Gastrocnemius medialis (tissue), 4 donors: ENCODE measurements around the gene ZNF865. TPM values are rescaled to one million over a fixed set of nuclear protein-coding genes. Genes with fewer than 3 reads are reported as not detected.

Experiments
- ATAC-seq, 2 donors: fragments of 150-250 bp; one replicate each; pipeline ENCODE4 v1.9.1; 2016
- DNase-seq, 2 donors: peaks; one replicate each; pipeline ENCODE4 v3.0.0-alpha.2; 2019
- H3K27ac ChIP-seq, 4 donors: fragments of 200-600 bp; sonication (generic); 1 replicate in 1 of 4; 2 replicates in 3 of 4; pipeline ENCODE4 v1.5.1; 2016 to 2018; ENCODE audit warnings: mild to moderate bottlenecking in 2 of 4, moderate library complexity in 1 of 4
- H3K27me3 ChIP-seq, 3 donors: fragments of 200-600 bp; sonication (generic) in 2 of 3; 1 replicate in 1 of 3; 2 replicates in 2 of 3; pipeline versions ENCODE4 v1.5.1 to v1.6.0; 2016 to 2019; ENCODE audit warnings: mild to moderate bottlenecking in 1 of 3, moderate library complexity in 1 of 3
- H3K36me3 ChIP-seq, 2 donors: fragments of 200-600 bp; sonication (generic) in 1 of 2; one replicate each; pipeline ENCODE4 v1.5.1; 2017 to 2018
- H3K4me1 ChIP-seq, 2 donors: fragments of 200-600 bp; sonication (generic) in 1 of 2; one replicate each; pipeline ENCODE4 v1.5.1; 2016 to 2017; ENCODE audit warnings: mild to moderate bottlenecking in 2 of 2
- H3K4me3 ChIP-seq, 4 donors: fragments of 200-600 bp; sonication (generic) in 3 of 4; 1 replicate in 1 of 4; 2 replicates in 3 of 4; pipeline ENCODE4 v1.5.1; 2016 to 2019; ENCODE audit warnings: mild to moderate bottlenecking in 2 of 4
- H3K9me3 ChIP-seq, 3 donors: fragments of 200-600 bp; sonication (generic) in 2 of 3; 1 replicate in 1 of 3; 2 replicates in 2 of 3; pipeline ENCODE4 v1.5.1; 2016 to 2019
- POLR2A ChIP-seq, 2 donors: fragments of 450-650 bp; IDR thresholded peaks; one replicate each; pipeline ENCODE4 v1.6.1; 2017; ENCODE audit warnings: antibody characterized with exemption in 2 of 2, mild to moderate bottlenecking in 2 of 2, moderate library complexity in 2 of 2
- in situ Hi-C, 4 donors: fragments of 200-750 bp; cut with MboI; loops; one replicate each; pipeline versions ENCODE4 v1.15.0 to v1.8.0; 2017; ENCODE audit warnings: low sequenced_read_pairs in 4 of 4
- intact Hi-C: fragments of 100-400 bp; cut with DNase I; formaldehyde crosslinking; loops from one replicate; pipeline ENCODE4 v1.15.1; 2023; ENCODE audit warnings: low total_unique reads
- total RNA-seq, 4 donors: library from RNA; depleted of rRNA; stranded (reverse); fragments of >200 nt; gene quantifications; one replicate each; pipeline versions ENCODE4 v1.1.0 to v1.2.3, GENCODE V29; 2016
- TF ChIP-seq, protein P1 (sequence below), 5 experiments: fragments of 450-650 bp in 3 of 5; fragments of 200-600 bp in 2 of 5; sonication (generic) in 2 of 5; IDR thresholded peaks in 4 of 5; conservative IDR thresholded peaks in 1 of 5; 1 replicate in 4 of 5; 2 replicates in 1 of 5; pipeline ENCODE4 v1.5.1; 2016 to 2019; ENCODE audit warnings: antibody characterized with exemption in 5 of 5, mild to moderate bottlenecking in 3 of 5, moderate library complexity in 3 of 5

ZNF865 gene
- total RNA-seq, 4 donors from 2014 or later = 10.3 to 23.4 (median 15.2) TPM

DNA sequence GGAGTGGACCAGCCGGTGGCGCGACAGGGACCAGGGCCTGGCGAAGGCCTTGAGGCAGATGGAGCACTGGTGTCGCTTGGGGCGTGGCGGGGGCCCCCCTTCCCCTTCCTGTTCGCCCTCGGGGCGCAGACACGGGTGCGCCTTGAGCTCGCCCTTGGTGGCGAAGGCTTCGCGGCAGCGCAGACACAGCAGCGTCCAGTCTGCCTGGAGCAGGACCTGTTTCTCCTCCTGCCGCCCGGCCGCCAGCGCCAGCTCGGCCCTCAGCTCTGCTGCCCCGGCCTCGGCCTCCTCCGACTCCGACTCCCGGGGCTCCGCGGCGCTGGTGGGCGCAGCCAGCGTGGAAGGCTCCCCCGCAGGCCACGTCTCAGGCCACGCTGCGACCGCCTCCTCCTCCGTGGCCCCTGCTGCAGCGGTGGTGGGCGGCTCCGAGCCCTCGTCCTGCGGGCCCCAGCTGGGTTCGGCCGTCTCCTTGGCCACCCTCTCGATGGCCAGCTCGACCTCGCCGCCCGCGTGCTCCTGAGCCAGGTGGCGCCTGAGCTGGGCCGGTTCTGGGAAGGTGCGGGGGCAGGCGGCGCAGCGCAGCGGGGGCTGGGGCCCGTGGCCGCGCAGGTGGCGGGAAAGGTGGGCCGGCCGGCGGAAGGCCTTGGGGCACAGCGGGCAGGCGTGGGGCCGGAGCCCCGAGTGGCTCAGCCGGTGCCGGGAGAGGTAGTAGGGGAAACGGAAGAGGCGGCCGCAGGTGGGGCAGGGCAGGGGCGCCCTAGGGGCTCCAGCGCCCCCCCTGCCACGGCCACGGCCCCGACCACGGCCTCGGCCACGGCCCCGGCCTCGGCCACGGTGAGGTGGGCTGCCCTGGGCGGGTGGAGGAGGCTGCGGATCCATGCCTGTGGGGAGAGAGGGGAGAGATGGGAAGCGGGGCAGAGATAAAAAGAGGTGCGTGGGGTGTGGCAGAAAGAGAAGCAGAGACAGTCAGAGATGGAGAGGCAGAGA lies 26.4 kb upstream of the ZNF865 start:
- H3K4me1 ChIP-seq = peaks cover 3 to 19% of the 10 kb centered on the region in 2 donors
- no peak for DNase-seq
- intact Hi-C loops (no loop called here), in situ Hi-C loops (no loop called here)
- ATAC-seq = no peak
- no peaks in the 10 kb centered on the region for H3K9me3 ChIP-seq
- TF ChIP-seq, protein P1, sequence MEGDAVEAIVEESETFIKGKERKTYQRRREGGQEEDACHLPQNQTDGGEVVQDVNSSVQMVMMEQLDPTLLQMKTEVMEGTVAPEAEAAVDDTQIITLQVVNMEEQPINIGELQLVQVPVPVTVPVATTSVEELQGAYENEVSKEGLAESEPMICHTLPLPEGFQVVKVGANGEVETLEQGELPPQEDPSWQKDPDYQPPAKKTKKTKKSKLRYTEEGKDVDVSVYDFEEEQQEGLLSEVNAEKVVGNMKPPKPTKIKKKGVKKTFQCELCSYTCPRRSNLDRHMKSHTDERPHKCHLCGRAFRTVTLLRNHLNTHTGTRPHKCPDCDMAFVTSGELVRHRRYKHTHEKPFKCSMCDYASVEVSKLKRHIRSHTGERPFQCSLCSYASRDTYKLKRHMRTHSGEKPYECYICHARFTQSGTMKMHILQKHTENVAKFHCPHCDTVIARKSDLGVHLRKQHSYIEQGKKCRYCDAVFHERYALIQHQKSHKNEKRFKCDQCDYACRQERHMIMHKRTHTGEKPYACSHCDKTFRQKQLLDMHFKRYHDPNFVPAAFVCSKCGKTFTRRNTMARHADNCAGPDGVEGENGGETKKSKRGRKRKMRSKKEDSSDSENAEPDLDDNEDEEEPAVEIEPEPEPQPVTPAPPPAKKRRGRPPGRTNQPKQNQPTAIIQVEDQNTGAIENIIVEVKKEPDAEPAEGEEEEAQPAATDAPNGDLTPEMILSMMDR (IDR thresholded peaks at IDR 0.05 in 4 of 5, conservative IDR thresholded peaks at IDR 0.05 in 1 of 5) = no peak
- TF ChIP-seq POLR2A (IDR thresholded peaks at IDR 0.05) = no peak
- H3K27ac ChIP-seq = peak overlapping the region; percentile 96 to 100 (median 98)
- H3K27me3 ChIP-seq = no peaks in the 10 kb centered on the region
- H3K36me3 ChIP-seq = peaks cover 0 to 13% of the 10 kb centered on the region in 2 donors
- H3K4me3 ChIP-seq = peak overlapping the region; percentile 92 to 98 (median 96)

DNA sequence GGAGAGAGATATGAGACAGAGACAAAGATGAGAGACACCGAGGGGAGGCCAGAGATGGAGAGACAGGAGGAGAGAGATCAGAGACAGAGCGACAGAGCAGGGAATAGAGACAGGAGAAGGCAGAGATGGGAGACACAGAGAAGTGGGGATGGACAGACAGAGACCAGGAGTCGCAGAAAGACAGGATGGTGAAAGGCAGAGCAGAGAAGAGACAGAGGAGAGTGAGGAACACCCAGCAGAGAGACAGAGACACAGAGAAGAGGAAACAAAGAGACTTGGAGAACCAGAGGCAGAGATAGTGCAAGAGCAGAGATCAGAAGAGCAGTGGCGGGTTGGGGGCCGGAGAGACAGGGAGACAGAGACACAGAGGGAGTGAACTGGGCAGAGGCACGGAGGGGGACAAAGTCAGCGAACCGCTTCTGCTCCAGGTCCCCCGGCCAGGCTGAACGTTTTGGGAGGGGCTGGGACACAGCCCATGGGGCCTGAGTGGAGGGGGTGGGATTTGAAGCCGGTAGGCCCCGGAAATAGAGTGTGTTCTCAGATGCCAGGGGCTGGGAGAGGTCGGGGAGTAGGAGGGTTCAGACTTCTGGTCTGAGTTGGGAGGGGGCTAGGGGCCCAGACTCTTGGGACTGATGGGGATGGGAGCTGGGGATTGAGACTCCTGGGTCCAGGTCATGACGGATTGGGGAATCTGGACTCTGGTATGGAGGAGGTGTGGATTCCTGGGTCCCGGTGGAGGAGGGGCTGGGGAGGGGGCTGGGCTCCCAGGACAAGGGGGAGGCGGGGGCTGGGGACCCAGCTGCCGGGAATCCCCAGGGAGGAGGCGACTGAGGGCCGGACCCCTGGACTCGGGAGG lies 25.5 kb upstream of the ZNF865 start:
- no peaks in the 10 kb centered on the region for H3K27me3 ChIP-seq
- intact Hi-C loops (loop anchor here (1.0 to 2.0 kb wide), 3 partner anchors 17 to 55 kb away; partner anchors contain the start of gene FIZ1), in situ Hi-C loops (loop anchor here in 2 of 4 donors (10.0 kb wide), 2 partner anchors 55 to 65 kb away; no protein-coding TSS in a partner anchor)
- peaks cover 0 to 13% of the 10 kb centered on the region in 2 donors for H3K36me3 ChIP-seq
- DNase-seq = peak in 1 of 2 donors; percentile 49
- H3K27ac ChIP-seq = peak overlapping the region; percentile 96 to 100 (median 98)
- peak; percentile 65 to 69 for ATAC-seq
- no peaks in the 10 kb centered on the region for H3K9me3 ChIP-seq
- H3K4me3 ChIP-seq = peak overlapping the region; percentile 92 to 98 (median 96)
- H3K4me1 ChIP-seq = peaks cover 3 to 19% of the 10 kb centered on the region in 2 donors
- TF ChIP-seq, protein P1 (IDR thresholded peaks at IDR 0.05 in 4 of 5, conservative IDR thresholded peaks at IDR 0.05 in 1 of 5) = no peak
- TF ChIP-seq POLR2A (IDR thresholded peaks at IDR 0.05) = peak; percentile 22 to 37

DNA sequence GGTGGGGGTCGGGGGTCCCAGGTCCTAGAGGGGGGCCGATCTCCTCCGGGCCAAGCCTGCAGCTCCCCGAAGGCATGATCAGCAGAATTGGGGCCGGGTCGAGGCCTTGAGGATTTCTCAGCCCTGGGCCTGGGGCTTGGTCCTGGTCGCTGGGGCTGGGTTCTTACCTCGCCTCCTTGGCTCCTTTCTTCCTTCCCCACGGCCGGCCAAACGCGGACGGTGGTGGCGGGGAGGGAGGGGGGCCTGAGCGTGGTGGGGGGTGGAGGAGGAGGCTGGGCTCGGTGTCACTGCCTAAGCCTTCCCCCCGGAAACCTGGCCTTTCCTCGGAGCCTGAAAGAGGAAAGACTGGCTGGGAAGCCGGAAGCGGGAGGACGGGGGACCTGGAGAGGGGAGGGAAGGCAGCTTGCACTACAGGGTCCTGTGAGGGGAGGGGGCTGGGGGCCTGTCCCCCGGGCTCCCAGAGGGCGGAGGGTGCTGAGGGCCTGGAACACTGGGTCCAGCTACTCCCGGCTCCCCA lies 24.8 kb upstream of the ZNF865 start, which contains the start of gene ZNF579:
TSS of gene ZNF579 (minus strand) at position 221 of the 517 bp plus-strand sequence. CDS start 1,209 bp downstream, outside the sequence.
- H3K4me1 ChIP-seq = peaks cover 3 to 19% of the 10 kb centered on the region in 2 donors
- intact Hi-C loops (loop anchor here (1.0 to 2.0 kb wide), 3 partner anchors 17 to 54 kb away; partner anchors contain the start of gene FIZ1), in situ Hi-C loops (loop anchor here in 2 of 4 donors (10.0 kb wide), 2 partner anchors 54 to 66 kb away; no protein-coding TSS in a partner anchor)
- peaks cover 0 to 13% of the 10 kb centered on the region in 2 donors for H3K36me3 ChIP-seq
- peaks cover 0 to 3% (median 0%) of the 10 kb centered on the region in 3 donors for H3K27me3 ChIP-seq
- no peaks in the 10 kb centered on the region for H3K9me3 ChIP-seq
- DNase-seq = peak; percentile 75 to 85
- peak within 1 kb of the TSS; percentile 96 to 100 (median 98) for H3K27ac ChIP-seq
- peak within 1 kb of the TSS; percentile 92 to 98 (median 96) for H3K4me3 ChIP-seq
- ATAC-seq = peak; percentile 81 to 86
- no peak for TF ChIP-seq POLR2A (IDR thresholded peaks at IDR 0.05)
- TF ChIP-seq, protein P1 (IDR thresholded peaks at IDR 0.05 in 4 of 5, conservative IDR thresholded peaks at IDR 0.05 in 1 of 5) = no peak
